WTC11 (cell line): ENCODE data around the gene SPPL2B. TPM values are rescaled to one million over a fixed set of nuclear protein-coding genes. Genes with fewer than 3 reads are reported as not detected.
A peak's percentile ranks its signal among the peaks of the same experiment; 100 is the strongest.

Source experiments
- ATAC-seq: fragments of 200-7000 bp; cut with Tn5 transposase; 2 replicates; pipeline ENCODE4 v1.10.0; 2021; ENCODE audit warnings: mild to moderate bottlenecking, moderate library complexity
- CTCF ChIA-PET: fragments of 300-600 bp; sonication (Branson Sonifier 250); formaldehyde crosslinking; loops from one replicate; lab custom pipeline; 2021; ENCODE audit warnings: antibody characterized with exemption; lab: Charles Lee
- POLR2A ChIA-PET: fragments of 350-600 bp; sonication (Branson Sonifier 250); formaldehyde crosslinking; loops from one replicate; lab custom pipeline; 2021; ENCODE audit warnings: antibody characterized with exemption; lab: Charles Lee
- DNase-seq: peaks from one replicate; pipeline ENCODE4 v3.0.0; 2021; ENCODE audit warnings: low spot score
- H3K27ac Mint-ChIP-seq: 2 replicates; pipeline ENCODE4 v1.8.0; 2021; ENCODE audit warnings: mixed read lengths
- H3K27me3 Mint-ChIP-seq: 2 replicates; pipeline ENCODE4 v1.8.0; 2021; ENCODE audit warnings: low read depth, mild to moderate bottlenecking, moderate library complexity, mixed read lengths
- H3K36me3 Mint-ChIP-seq: 2 replicates; pipeline ENCODE4 v1.8.0; 2021; ENCODE audit warnings: mixed read lengths
- H3K4me1 Mint-ChIP-seq: 2 replicates; pipeline ENCODE4 v1.8.0; 2022; ENCODE audit warnings: mixed read lengths
- H3K4me3 Mint-ChIP-seq: 2 replicates; pipeline ENCODE4 v1.8.0; 2021; ENCODE audit warnings: mild to moderate bottlenecking, moderate library complexity, mixed read lengths
- H3K9me3 Mint-ChIP-seq: 2 replicates; pipeline ENCODE4 v1.8.0; 2021; ENCODE audit warnings: mixed read lengths
- ATF1 ChIP-seq: sonication (generic); formaldehyde crosslinking; IDR thresholded peaks from 2 replicates; pipeline ENCODE4 v1.8.1; 2023; ENCODE audit warnings: mild to moderate bottlenecking, moderate library complexity, missing genetic modification reagents
- CBFB ChIP-seq: sonication (generic); formaldehyde crosslinking; IDR thresholded peaks from 2 replicates; pipeline ENCODE4 v1.8.1; 2022; ENCODE audit warnings: mild to moderate bottlenecking, low read depth, missing genetic modification reagents
- ETV6 ChIP-seq: sonication (generic); formaldehyde crosslinking; IDR thresholded peaks from 2 replicates; pipeline ENCODE4 v1.8.1; 2022; ENCODE audit warnings: mild to moderate bottlenecking, missing genetic modification reagents
- NR3C1 ChIP-seq: sonication (generic); formaldehyde crosslinking; conservative IDR thresholded peaks from 2 replicates; pipeline ENCODE4 v1.8.1; 2023; ENCODE audit warnings: low read depth, mild to moderate bottlenecking, missing genetic modification reagents
- ZNF219 ChIP-seq: sonication (generic); formaldehyde crosslinking; IDR thresholded peaks from 2 replicates; pipeline ENCODE4 v1.8.0; 2023; ENCODE audit warnings: missing genetic modification reagents, mild to moderate bottlenecking, borderline replicate concordance
- ZNF317 ChIP-seq: sonication (generic); formaldehyde crosslinking; IDR thresholded peaks from 2 replicates; pipeline ENCODE4 v1.8.1; 2023; ENCODE audit warnings: low read depth, mild to moderate bottlenecking, moderate library complexity, missing genetic modification reagents, borderline replicate concordance
- ZNF416 ChIP-seq: fragments of 250-450 bp; sonication (Bioruptor Pico); IDR thresholded peaks from 2 replicates; pipeline ENCODE4 v1.9.0; 2021; ENCODE audit warnings: mild to moderate bottlenecking, inconsistent platforms
- total RNA-seq: library from RNA; stranded (reverse); gene quantifications from 3 replicates; pipeline ENCODE4 v1.2.3, GENCODE V29; 2021
- TF ChIP-seq, protein P1 (sequence below): sonication (generic); formaldehyde crosslinking; IDR thresholded peaks from 2 replicates; pipeline ENCODE4 v1.8.1; 2023; ENCODE audit warnings: mild to moderate bottlenecking, missing genetic modification reagents
- TF ChIP-seq, protein P2 (sequence below): sonication (generic); formaldehyde crosslinking; IDR thresholded peaks from 2 replicates; pipeline ENCODE4 v1.8.1; 2022; ENCODE audit warnings: low read depth, missing genetic modification reagents, borderline replicate concordance
- TF ChIP-seq, protein P3 (sequence below): sonication (generic); formaldehyde crosslinking; IDR thresholded peaks from 2 replicates; pipeline ENCODE4 v1.8.0; 2022; ENCODE audit warnings: mild to moderate bottlenecking, missing genetic modification reagents
- TF ChIP-seq, protein P4 (sequence below): sonication (generic); formaldehyde crosslinking; IDR thresholded peaks from 2 replicates; pipeline ENCODE4 v1.8.0; 2022; ENCODE audit warnings: missing genetic modification reagents
- TF ChIP-seq, protein P5 (sequence below): fragments of 250-450 bp; sonication (Bioruptor Pico); IDR thresholded peaks from 2 replicates; pipeline ENCODE4 v1.9.0; 2021; ENCODE audit warnings: mild to moderate bottlenecking
- TF ChIP-seq, protein P6 (sequence below): sonication (generic); formaldehyde crosslinking; IDR thresholded peaks from 2 replicates; pipeline ENCODE4 v1.8.0; 2023; ENCODE audit warnings: missing genetic modification reagents, mild to moderate bottlenecking, borderline replicate concordance

The SPPL2B gene
- total RNA-seq, 1 experiment from 2014 or later, result 117 TPM

DNA sequence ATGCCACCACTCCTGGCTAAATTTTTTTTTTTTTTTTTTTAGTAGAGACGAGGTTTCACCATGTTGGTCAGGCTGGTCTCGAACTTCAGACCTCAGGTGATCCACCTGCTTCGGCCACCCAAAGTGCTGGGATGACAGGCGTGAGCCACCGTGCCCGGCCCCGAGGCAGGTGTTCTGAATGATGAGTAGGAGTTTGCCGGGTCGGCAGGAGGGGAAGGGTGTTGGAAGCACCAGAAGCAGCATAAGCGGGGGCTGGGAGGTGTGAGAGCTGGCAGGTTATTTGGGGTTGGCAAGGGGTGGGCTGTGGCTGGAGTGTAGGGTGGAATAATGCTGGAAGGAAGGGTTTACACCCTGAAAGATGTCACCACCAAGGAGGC is 1.8 kb downstream of the SPPL2B start:
- Mint-ChIP-seq H3K27me3 (no peaks in the 10 kb centered on the region), H3K36me3 (peaks cover 4% of the 10 kb centered on the region), H3K4me1 (peaks cover 41% of the 10 kb centered on the region), H3K27ac (peak overlapping the region; percentile 91), H3K9me3 (no peaks in the 10 kb centered on the region), H3K4me3 (peak overlapping the region; percentile 80)
- CTCF ChIA-PET, result interaction anchor here (0.7 to 1.2 kb wide), 2 partner anchors 14 to 24 kb away, joined by 3 to 5 read pairs; no protein-coding TSS in a partner anchor
- ATAC-seq (no peak), DNase-seq (no peak)
- POLR2A ChIA-PET, result interaction anchor here (0.6 kb wide), 1 partner anchor 14 kb away, joined by 5 read pairs; no protein-coding TSS in a partner anchor
- no peak for TF ChIP-seq ATF1 (CRISPR knock-in tag)
- TF ChIP-seq ZNF219, result no peak
- TF ChIP-seq ZNF416 (CRISPR knock-in tag), result no peak
- TF ChIP-seq, protein P1, sequence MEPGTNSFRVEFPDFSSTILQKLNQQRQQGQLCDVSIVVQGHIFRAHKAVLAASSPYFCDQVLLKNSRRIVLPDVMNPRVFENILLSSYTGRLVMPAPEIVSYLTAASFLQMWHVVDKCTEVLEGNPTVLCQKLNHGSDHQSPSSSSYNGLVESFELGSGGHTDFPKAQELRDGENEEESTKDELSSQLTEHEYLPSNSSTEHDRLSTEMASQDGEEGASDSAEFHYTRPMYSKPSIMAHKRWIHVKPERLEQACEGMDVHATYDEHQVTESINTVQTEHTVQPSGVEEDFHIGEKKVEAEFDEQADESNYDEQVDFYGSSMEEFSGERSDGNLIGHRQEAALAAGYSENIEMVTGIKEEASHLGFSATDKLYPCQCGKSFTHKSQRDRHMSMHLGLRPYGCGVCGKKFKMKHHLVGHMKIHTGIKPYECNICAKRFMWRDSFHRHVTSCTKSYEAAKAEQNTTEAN (CRISPR knock-in tag), result no peak
- TF ChIP-seq ETV6, result no peak
- no peak for TF ChIP-seq NR3C1 (CRISPR knock-in tag)
- TF ChIP-seq, protein P2, sequence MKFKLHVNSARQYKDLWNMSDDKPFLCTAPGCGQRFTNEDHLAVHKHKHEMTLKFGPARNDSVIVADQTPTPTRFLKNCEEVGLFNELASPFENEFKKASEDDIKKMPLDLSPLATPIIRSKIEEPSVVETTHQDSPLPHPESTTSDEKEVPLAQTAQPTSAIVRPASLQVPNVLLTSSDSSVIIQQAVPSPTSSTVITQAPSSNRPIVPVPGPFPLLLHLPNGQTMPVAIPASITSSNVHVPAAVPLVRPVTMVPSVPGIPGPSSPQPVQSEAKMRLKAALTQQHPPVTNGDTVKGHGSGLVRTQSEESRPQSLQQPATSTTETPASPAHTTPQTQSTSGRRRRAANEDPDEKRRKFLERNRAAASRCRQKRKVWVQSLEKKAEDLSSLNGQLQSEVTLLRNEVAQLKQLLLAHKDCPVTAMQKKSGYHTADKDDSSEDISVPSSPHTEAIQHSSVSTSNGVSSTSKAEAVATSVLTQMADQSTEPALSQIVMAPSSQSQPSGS (CRISPR knock-in tag), result no peak
- TF ChIP-seq CBFB (CRISPR knock-in tag), result no peak
- no peak for TF ChIP-seq ZNF317
- TF ChIP-seq, protein P3, sequence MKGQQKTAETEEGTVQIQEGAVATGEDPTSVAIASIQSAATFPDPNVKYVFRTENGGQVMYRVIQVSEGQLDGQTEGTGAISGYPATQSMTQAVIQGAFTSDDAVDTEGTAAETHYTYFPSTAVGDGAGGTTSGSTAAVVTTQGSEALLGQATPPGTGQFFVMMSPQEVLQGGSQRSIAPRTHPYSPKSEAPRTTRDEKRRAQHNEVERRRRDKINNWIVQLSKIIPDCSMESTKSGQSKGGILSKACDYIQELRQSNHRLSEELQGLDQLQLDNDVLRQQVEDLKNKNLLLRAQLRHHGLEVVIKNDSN (CRISPR knock-in tag), result no peak
- TF ChIP-seq, protein P4, sequence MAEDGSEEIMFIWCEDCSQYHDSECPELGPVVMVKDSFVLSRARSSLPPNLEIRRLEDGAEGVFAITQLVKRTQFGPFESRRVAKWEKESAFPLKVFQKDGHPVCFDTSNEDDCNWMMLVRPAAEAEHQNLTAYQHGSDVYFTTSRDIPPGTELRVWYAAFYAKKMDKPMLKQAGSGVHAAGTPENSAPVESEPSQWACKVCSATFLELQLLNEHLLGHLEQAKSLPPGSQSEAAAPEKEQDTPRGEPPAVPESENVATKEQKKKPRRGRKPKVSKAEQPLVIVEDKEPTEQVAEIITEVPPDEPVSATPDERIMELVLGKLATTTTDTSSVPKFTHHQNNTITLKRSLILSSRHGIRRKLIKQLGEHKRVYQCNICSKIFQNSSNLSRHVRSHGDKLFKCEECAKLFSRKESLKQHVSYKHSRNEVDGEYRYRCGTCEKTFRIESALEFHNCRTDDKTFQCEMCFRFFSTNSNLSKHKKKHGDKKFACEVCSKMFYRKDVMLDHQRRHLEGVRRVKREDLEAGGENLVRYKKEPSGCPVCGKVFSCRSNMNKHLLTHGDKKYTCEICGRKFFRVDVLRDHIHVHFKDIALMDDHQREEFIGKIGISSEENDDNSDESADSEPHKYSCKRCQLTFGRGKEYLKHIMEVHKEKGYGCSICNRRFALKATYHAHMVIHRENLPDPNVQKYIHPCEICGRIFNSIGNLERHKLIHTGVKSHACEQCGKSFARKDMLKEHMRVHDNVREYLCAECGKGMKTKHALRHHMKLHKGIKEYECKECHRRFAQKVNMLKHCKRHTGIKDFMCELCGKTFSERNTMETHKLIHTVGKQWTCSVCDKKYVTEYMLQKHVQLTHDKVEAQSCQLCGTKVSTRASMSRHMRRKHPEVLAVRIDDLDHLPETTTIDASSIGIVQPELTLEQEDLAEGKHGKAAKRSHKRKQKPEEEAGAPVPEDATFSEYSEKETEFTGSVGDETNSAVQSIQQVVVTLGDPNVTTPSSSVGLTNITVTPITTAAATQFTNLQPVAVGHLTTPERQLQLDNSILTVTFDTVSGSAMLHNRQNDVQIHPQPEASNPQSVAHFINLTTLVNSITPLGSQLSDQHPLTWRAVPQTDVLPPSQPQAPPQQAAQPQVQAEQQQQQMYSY (CRISPR knock-in tag), result no peak
- TF ChIP-seq, protein P5, sequence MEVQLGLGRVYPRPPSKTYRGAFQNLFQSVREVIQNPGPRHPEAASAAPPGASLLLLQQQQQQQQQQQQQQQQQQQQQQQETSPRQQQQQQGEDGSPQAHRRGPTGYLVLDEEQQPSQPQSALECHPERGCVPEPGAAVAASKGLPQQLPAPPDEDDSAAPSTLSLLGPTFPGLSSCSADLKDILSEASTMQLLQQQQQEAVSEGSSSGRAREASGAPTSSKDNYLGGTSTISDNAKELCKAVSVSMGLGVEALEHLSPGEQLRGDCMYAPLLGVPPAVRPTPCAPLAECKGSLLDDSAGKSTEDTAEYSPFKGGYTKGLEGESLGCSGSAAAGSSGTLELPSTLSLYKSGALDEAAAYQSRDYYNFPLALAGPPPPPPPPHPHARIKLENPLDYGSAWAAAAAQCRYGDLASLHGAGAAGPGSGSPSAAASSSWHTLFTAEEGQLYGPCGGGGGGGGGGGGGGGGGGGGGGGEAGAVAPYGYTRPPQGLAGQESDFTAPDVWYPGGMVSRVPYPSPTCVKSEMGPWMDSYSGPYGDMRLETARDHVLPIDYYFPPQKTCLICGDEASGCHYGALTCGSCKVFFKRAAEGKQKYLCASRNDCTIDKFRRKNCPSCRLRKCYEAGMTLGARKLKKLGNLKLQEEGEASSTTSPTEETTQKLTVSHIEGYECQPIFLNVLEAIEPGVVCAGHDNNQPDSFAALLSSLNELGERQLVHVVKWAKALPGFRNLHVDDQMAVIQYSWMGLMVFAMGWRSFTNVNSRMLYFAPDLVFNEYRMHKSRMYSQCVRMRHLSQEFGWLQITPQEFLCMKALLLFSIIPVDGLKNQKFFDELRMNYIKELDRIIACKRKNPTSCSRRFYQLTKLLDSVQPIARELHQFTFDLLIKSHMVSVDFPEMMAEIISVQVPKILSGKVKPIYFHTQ (CRISPR knock-in tag), result no peak
- TF ChIP-seq, protein P6, sequence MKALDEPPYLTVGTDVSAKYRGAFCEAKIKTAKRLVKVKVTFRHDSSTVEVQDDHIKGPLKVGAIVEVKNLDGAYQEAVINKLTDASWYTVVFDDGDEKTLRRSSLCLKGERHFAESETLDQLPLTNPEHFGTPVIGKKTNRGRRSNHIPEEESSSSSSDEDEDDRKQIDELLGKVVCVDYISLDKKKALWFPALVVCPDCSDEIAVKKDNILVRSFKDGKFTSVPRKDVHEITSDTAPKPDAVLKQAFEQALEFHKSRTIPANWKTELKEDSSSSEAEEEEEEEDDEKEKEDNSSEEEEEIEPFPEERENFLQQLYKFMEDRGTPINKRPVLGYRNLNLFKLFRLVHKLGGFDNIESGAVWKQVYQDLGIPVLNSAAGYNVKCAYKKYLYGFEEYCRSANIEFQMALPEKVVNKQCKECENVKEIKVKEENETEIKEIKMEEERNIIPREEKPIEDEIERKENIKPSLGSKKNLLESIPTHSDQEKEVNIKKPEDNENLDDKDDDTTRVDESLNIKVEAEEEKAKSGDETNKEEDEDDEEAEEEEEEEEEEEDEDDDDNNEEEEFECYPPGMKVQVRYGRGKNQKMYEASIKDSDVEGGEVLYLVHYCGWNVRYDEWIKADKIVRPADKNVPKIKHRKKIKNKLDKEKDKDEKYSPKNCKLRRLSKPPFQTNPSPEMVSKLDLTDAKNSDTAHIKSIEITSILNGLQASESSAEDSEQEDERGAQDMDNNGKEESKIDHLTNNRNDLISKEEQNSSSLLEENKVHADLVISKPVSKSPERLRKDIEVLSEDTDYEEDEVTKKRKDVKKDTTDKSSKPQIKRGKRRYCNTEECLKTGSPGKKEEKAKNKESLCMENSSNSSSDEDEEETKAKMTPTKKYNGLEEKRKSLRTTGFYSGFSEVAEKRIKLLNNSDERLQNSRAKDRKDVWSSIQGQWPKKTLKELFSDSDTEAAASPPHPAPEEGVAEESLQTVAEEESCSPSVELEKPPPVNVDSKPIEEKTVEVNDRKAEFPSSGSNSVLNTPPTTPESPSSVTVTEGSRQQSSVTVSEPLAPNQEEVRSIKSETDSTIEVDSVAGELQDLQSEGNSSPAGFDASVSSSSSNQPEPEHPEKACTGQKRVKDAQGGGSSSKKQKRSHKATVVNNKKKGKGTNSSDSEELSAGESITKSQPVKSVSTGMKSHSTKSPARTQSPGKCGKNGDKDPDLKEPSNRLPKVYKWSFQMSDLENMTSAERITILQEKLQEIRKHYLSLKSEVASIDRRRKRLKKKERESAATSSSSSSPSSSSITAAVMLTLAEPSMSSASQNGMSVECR (CRISPR knock-in tag), result no peak
